Right renal cortex interstitium (tissue), 3 donors: ENCODE results near the gene TMCO6. TPM values are rescaled to one million over a fixed set of nuclear protein-coding genes. Genes with fewer than 3 reads are reported as not detected.
"Not testable (repeated sequence)": the region's sequence is repeated elsewhere in the genome, so short reads cannot be mapped to it uniquely, and the experiment has no call there.

Source experiments
- DNase-seq, 3 donors: peaks; one replicate each; pipeline ENCODE4 v3.0.0-alpha.2; 2013; ENCODE audit warnings: low read depth in 3 of 3, low spot score in 2 of 3
- polyA plus RNA-seq, 3 donors: library from polyadenylated mRNA; unstranded; fragments of 120-200 nt; gene quantifications; one replicate each; pipeline ENCODE4 v1.2.1, GENCODE V29; 2013; ENCODE audit not compliant: insufficient read length in 3 of 3

TMCO6 gene
- 10 to 100 TPM; 15.4 to 16.9 (median 16.6) TPM for polyA plus RNA-seq

DNA sequence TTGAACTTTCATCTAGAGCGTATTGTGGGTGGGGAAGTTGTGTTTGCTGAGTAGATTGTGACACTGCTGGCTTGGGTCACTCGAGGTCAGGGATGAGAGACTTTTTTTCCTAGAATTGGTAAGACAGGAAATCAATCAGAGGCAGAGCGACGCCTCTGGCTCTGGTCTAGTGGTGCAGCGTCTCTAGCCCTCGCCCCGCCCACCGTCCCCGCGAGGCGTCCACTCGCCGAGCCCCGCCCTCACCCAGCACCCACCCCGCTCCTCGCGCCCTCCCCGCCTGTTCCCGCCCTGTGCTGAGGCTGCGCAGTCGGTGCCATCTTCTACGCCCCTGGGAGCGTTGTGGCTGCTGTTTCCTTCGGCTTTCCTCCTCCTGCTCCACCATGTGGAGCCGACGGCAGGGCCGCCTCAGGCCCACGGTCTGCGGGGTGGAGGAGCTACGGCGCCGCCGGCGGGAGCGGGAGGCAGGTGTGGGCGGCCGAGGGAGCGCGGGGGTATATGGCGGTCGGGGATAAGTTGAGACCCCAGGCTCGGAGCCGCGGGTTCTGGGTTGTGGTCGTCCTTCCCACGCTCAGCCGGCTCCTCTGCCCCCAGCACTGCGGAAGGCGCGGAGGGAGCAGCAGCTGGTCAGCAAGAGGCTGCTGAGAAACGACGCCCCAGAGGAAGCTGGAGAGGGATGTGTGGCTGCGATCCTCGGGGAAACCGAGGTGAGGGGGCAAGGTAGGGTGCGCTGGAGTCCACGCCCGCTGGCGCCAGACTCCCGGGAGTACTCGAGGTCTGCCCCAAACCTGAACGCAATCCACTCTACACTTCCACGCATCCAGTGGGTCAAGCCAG is at the start of gene TMCO6:
Gene TMCO6, plus strand, starts transcription at position 304 of the 834 bp plus-strand sequence. Its CDS starts 77 bp downstream, at position 381.
- DNase-seq: peak in 2 of 3 donors; percentile 76 to 84

DNA sequence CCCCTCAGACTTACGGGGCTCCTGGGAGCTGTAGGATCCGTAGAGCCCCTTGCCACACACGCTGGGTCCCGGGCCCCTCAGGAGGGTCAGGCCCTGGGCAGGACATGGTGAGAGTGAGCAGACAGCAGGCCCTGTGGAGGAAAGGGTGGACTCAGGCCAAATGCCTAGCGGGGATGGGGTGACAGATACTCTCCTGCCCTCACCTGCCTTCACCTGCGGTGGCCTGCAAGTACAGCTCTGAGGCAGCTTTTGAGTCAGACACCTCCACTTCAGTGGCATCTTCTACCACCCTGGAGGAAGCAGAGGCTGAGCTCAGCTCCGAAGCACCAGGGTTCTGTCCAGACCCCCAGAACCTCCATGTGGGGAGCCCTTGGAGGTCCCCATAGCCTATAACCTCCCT is 48.4 kb upstream of the TMCO6 start:
- DNase-seq: no peak

- DNase-seq: no peak
Measured at GRCh38 chr5:140591747-140592372, 47.4 kb upstream of the TMCO6 start.

GRCh38 chr5:140593070-140593469 is 46.2 kb upstream of the TMCO6 start:
- not testable (repeated sequence) for DNase-seq

DNA sequence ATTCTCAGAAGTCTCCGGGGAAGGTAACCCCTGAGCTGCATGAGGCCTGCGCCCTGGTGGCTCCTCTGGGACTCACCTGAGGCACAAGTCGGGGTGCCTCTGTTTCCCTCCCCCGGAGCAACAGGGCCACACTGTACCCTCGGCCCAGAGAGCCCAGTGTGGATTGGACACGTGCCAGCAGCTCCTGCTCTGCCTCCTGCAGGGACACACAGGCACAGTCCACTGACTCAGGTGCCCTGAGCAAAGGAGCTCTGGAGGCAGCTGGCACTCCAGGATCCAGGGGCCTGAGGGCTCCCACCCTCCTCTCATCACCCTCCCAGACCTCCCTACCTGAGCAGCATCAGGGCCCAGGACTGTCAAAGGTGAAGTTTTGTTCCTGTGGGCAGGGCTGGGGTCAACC is 45.1 kb upstream of the TMCO6 start:
- DNase-seq: no peak

DNA sequence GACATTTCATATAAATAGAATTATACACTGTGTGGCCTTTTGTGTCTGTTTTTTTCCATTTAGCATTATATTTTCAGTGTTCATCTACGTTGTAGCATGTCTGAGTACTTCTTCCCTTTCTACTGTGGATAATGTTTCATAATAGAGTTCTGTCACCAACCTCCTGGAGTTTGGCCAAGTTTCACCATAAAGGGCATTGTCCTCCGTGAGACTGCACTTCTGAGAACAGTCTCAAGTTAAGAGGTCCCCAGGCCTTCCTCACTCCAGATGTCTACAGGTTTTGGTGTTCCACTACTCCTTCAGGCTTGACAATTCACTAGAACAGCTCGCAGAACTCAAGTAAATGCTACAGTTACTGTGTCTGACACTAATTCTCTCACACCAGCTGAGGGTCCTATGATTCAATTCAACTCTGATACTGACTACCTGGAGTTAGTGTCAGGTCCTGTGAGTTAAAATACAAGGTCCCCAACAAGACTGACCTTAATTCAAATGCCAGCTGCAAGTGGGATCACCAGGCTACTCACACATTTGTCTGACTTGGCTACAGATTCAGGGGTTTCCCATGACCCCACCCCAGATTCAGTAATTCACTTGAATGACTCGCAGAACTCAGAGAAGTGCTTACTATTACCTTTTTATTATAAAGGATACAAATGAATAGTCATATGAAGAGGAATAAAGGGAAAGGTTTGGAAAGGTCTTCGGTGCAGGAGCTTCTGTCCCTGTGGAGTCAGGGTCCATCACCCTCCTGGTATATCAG is 43.5 kb upstream of the TMCO6 start:
- no peak for DNase-seq

GRCh38 chr5:140596321-140596741 is 42.9 kb upstream of the TMCO6 start:
- no peak for DNase-seq

DNA sequence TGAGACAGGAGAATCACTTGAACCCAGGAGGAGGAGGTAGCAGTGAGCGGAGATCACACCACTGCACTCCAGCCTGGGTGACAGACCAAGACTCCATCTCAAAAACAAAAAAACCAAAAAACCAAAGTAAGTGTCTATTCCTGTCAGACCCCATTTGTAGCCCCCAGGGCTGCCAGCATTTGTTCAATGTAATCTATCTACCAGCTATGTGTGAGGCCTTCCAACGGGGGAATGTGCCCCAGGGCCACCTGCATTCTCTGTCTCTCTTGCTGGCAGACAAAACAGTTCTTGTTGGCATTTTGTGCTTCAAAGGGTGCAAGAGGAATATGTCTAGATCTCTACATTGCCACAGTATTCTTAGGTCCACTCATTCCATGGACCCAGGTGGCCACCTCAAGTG is 40.4 kb upstream of the TMCO6 start:
- no peak for DNase-seq

DNA sequence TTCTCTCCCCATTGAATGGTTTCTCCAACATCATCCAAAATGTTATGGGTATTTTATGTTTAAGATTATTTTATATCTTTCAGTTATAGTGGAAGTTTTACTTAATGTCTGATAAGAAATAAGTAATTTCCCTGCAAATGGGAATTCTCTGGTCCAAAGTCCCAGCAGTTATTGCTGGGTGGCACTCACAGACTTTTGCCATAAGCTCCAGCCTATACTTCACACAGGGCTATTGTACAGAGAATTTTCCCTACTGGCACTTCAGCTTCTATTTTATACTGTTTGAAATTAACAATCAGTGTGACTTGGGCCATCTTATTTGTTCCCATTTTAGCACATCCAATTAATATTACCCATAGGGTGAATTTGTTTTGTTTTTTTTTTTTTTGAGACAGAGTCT is 39.2 kb upstream of the TMCO6 start:
- DNase-seq: no peak

GRCh38 chr5:140602147-140602546 is 37.1 kb upstream of the TMCO6 start:
- no peak for DNase-seq

DNA sequence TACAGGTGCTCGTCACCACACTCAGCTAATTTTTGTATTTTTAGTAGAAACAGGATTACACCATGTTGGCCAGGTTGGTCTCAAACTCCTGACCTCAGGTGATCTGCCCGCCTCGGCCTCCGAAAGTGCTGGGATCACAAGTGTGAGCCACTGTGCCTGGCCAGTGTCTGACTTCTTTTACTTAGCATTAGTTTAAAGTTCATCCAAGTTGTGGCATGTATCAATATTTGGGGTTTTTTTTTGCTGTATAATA is 35.9 kb upstream of the TMCO6 start:
- not testable (repeated sequence) for DNase-seq

DNA sequence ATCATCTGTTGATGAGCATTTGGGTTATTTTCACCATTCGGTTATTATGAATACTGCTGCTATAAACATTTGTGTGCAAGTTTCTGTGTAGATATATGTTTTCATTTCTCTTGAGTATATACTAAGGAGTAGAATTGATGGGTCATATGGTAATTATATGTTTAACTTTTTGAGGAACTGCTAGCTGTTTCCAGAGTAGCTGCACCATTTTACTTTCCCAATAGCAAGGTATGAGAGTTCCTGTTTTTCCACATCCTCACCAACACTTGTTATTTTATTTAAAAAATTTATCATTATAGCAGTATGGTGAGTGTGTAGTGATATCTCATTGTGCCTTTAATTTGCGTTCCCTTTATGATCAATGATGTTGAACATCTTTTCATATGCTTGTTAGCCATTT is 35.5 kb upstream of the TMCO6 start:
- DNase-seq: no peak

DNA sequence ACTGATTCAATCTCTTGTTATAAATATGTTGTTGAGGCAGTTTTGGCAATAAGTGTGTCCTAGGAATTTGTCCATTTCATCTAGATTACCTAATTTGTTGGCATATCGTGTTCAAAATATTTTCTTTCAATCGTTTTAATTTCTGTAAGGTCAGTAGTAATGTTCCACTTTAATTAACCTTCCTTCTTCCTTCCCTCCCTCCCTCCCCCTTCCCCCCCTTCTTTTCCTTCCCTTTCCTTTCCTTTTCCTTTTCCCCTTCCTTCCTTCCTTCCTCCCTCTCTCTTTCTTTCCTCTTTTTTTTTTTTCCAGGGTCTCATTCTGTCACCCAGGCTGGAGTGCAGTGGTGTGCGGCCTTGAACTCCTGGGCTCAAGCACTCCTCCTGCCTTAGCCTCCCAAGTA is 33.4 kb upstream of the TMCO6 start:
- DNase-seq: no peak

DNA sequence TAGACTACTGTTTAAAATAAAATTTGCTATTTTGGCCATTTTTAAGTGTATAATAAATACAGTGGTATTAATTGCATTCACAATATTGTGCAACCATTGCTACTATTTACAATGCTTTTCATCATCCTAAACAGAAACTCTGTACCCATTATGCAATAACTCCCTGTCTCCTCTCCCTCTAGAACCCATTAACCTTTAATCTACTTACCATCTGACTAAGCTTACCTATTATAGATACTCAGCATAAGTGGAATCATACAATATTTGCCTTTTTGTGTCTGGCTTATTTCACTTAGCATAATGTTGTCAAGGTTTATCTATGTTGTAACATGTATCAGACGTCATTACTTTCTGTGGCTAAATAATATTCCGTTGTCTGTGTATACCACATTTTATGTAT is 32.2 kb upstream of the TMCO6 start:
- no peak for DNase-seq

- DNase-seq: no peak
Measured at GRCh38 chr5:140608722-140609121, 30.5 kb upstream of the TMCO6 start.

DNA sequence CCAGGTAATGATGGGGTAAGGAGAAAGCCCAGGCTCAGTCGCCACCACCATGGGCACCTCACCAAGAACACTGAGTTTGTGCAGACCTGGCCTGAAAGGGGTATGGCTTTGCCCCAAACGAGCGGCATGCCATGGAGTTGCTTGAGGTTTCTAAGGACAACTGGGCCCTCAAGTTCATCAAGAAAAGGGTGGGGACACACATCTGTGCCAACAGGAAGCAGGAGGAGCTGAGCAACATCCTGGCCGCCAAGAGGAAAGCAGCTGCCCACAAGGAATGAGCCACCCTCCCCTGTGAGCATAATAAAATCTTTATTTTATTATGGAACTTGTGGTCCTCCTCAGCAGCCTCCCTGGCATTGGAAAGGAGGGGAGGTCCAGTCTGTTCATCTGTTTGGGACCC is 30.1 kb upstream of the TMCO6 start:
- DNase-seq: no peak

- DNase-seq: no peak
Measured at GRCh38 chr5:140611020-140611521, 28.2 kb upstream of the TMCO6 start.

DNA sequence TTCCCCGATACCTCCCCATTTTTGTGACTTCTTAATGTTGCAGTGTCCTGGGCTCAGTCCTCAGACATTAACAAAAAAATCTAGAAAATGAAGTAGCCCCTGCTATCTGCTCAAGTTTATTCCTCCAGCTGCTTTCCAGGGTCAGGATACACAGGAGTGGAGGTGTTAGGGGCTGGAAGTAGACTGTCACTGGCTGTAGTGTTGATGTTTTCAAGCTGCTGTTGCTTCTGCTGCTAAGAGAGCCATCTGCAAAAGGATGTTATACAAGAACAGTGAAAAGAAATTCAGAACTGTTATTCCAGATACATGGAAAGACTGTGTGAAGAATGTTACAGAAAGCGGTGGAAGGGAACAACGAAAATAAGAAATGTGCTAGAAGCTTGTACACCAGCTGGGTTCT is 16.9 kb upstream of the TMCO6 start:
- DNase-seq: no peak

- not testable (repeated sequence) for DNase-seq
Measured at GRCh38 chr5:140623061-140623460, 16.2 kb upstream of the TMCO6 start.

DNA sequence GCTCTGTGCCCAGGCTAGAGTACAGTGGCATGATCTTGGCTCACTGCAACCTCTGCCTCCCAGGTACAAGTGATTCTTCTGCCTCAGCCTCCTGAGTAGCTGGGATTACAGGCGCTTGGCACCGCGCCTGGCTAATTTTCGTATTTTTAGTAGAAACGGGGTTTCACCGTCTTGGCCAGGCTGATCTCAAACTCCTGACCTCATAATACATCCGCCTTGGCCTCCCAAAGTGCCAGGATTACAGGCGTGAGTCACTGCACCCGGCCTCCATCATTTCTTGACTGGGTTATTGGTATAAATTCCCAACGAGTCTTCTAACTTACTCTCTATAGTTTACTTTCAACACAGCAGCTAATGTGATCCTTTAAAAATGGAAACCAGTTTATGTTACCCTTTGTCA is 14.4 kb upstream of the TMCO6 start:
- DNase-seq: not testable (repeated sequence)

GRCh38 chr5:140627972-140628371 is 11.3 kb upstream of the TMCO6 start:
- no peak for DNase-seq

DNA sequence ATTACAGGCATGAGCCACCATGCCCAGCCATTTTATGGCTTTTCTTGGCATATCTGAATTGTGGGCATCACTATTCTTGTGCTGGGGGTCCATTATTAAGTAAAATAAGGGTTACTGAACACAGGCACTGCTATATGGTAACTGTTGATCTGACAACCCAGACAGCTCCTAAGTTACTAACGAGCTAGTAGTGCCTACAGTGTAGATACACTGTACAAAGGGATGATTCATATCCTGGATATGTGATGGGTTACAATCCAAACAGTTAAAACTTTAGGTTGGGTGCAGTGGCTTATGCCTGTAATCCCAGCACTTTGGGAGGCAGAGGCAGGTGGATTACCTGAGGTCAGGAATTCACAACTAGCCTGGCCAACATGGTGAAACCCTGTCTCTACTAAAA is 10.5 kb upstream of the TMCO6 start:
- no peak for DNase-seq
